DOHH2 (cell line): ENCODE results near the gene OR11H6.

Source experiments
- EZH2phosphoT487 ChIP-seq: fragments of 200-600 bp; sonication (generic); IDR thresholded peaks from 2 replicates; pipeline ENCODE4 v1.6.1; 2017; ENCODE audit warnings: borderline replicate concordance, mild to moderate bottlenecking, antibody characterized with exemption, low read length, moderate library complexity, mixed read lengths
- TF ChIP-seq, protein P1 (sequence below): fragments of 200-600 bp; sonication (generic); IDR thresholded peaks from one replicate; pipeline ENCODE4 v1.5.1; 2014; ENCODE audit warnings: antibody characterized with exemption, mild to moderate bottlenecking, low read depth, low read length; ENCODE audit not compliant: poor library complexity, severe bottlenecking

DNA sequence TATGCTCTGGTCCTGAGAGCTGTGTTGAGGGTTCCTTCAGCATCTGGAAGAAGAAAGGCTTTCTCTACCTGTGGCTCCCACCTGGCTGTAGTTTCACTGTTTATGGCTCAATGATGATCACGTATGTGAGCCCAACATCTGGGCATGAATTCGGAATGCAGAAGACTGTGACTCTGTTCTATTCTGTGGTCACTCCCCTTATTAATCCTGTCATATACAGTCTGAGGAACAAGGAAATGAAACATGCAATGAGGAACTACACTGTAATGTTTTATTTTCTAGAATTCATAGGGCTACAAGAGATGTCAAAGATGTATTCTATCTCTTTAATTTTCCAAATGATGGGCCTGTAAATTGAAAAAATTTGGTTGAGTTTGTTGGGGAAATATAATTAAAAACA is 43.6 kb upstream of the OR11H6 start:
- TF ChIP-seq, protein P1, sequence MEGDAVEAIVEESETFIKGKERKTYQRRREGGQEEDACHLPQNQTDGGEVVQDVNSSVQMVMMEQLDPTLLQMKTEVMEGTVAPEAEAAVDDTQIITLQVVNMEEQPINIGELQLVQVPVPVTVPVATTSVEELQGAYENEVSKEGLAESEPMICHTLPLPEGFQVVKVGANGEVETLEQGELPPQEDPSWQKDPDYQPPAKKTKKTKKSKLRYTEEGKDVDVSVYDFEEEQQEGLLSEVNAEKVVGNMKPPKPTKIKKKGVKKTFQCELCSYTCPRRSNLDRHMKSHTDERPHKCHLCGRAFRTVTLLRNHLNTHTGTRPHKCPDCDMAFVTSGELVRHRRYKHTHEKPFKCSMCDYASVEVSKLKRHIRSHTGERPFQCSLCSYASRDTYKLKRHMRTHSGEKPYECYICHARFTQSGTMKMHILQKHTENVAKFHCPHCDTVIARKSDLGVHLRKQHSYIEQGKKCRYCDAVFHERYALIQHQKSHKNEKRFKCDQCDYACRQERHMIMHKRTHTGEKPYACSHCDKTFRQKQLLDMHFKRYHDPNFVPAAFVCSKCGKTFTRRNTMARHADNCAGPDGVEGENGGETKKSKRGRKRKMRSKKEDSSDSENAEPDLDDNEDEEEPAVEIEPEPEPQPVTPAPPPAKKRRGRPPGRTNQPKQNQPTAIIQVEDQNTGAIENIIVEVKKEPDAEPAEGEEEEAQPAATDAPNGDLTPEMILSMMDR: no peak
- no peak for TF ChIP-seq EZH2phosphoT487
